Measurements from ENCODE around the gene ZP3.
"Not testable (repeated sequence)": the region's sequence is repeated elsewhere in the genome, so short reads cannot be mapped to it uniquely, and the experiment has no call there.

The ZP3 gene

GRCh38 chr7:76393116-76394031 is 31.4 kb upstream of the ZP3 start:
- Histone ChIP-seq H3K9ac (ENCODE audit: low read length) (peak overlapping the region; percentile 91), H3K4me1 (ENCODE audit: control insufficient read depth, insufficient read depth, low read length) (peaks cover 40% of the 10 kb centered on the region), H3K27me3 (replicated peaks; ENCODE audit: control insufficient read depth, insufficient read depth, low read length) (no peaks in the 10 kb centered on the region), H3K36me3 (ENCODE audit: control insufficient read depth, insufficient read depth, low read length, severe bottlenecking) (no peaks in the 10 kb centered on the region), H3K9me3 (ENCODE audit: control insufficient read depth, low read length) (no peaks in the 10 kb centered on the region), H3K4me3 (ENCODE audit: low read length) (peak overlapping the region; percentile 84)
- peak; percentile 96 for DNase-seq (ENCODE audit: low read depth)

GRCh38 chr7:76394957-76395356 is 29.8 kb upstream of the ZP3 start:
- H3K27me3 ChIP-seq (replicated peaks; ENCODE audit: control insufficient read depth, insufficient read depth, low read length): no peaks in the 10 kb centered on the region
- no peak overlapping the region for H3K9ac ChIP-seq (ENCODE audit: low read length)
- H3K36me3 ChIP-seq (ENCODE audit: control insufficient read depth, insufficient read depth, low read length, severe bottlenecking): no peaks in the 10 kb centered on the region
- no peak overlapping the region for H3K4me3 ChIP-seq (ENCODE audit: low read length)
- H3K9me3 ChIP-seq (ENCODE audit: control insufficient read depth, low read length): no peaks in the 10 kb centered on the region
- H3K4me1 ChIP-seq (ENCODE audit: control insufficient read depth, insufficient read depth, low read length): peaks cover 30% of the 10 kb centered on the region
- peak; percentile 9 for DNase-seq (ENCODE audit: low read depth)

GRCh38 chr7:76395605-76395964 is 29.2 kb upstream of the ZP3 start:
- H3K27me3 ChIP-seq (replicated peaks; ENCODE audit: control insufficient read depth, insufficient read depth, low read length); DNase-seq (ENCODE audit: low read depth); H3K9ac ChIP-seq (ENCODE audit: low read length); H3K4me3 ChIP-seq (ENCODE audit: low read length); H3K36me3 ChIP-seq (ENCODE audit: control insufficient read depth, insufficient read depth, low read length, severe bottlenecking); H3K9me3 ChIP-seq (ENCODE audit: control insufficient read depth, low read length): not testable (repeated sequence)
- peaks cover 30% of the 10 kb centered on the region for H3K4me1 ChIP-seq (ENCODE audit: control insufficient read depth, insufficient read depth, low read length)

GRCh38 chr7:76395965-76396726 is 28.6 kb upstream of the ZP3 start:
- Histone ChIP-seq H3K27me3 (replicated peaks; ENCODE audit: control insufficient read depth, insufficient read depth, low read length) (no peaks in the 10 kb centered on the region), H3K9ac (ENCODE audit: low read length) (no peak overlapping the region), H3K4me1 (ENCODE audit: control insufficient read depth, insufficient read depth, low read length) (peaks cover 30% of the 10 kb centered on the region), H3K9me3 (ENCODE audit: control insufficient read depth, low read length) (no peaks in the 10 kb centered on the region), H3K4me3 (ENCODE audit: low read length) (no peak overlapping the region), H3K36me3 (ENCODE audit: control insufficient read depth, insufficient read depth, low read length, severe bottlenecking) (no peaks in the 10 kb centered on the region)
- no peak for DNase-seq (ENCODE audit: low read depth)

GRCh38 chr7:76396864-76397263 is 27.9 kb upstream of the ZP3 start:
- no peak for DNase-seq (ENCODE audit: low read depth)
- Histone ChIP-seq H3K36me3 (ENCODE audit: control insufficient read depth, insufficient read depth, low read length, severe bottlenecking) (no peaks in the 10 kb centered on the region), H3K4me1 (ENCODE audit: control insufficient read depth, insufficient read depth, low read length) (peaks cover 30% of the 10 kb centered on the region), H3K9ac (ENCODE audit: low read length) (no peak overlapping the region), H3K4me3 (ENCODE audit: low read length) (peak overlapping the region; percentile 79), H3K9me3 (ENCODE audit: control insufficient read depth, low read length) (no peaks in the 10 kb centered on the region), H3K27me3 (replicated peaks; ENCODE audit: control insufficient read depth, insufficient read depth, low read length) (no peaks in the 10 kb centered on the region)

GRCh38 chr7:76397409-76398183 is 27.2 kb upstream of the ZP3 start:
- Histone ChIP-seq H3K4me1 (ENCODE audit: control insufficient read depth, insufficient read depth, low read length) (peaks cover 27% of the 10 kb centered on the region), H3K36me3 (ENCODE audit: control insufficient read depth, insufficient read depth, low read length, severe bottlenecking) (no peaks in the 10 kb centered on the region), H3K9ac (ENCODE audit: low read length) (peak overlapping the region; percentile 72), H3K9me3 (ENCODE audit: control insufficient read depth, low read length) (no peaks in the 10 kb centered on the region), H3K4me3 (ENCODE audit: low read length) (peak overlapping the region; percentile 79), H3K27me3 (replicated peaks; ENCODE audit: control insufficient read depth, insufficient read depth, low read length) (no peaks in the 10 kb centered on the region)
- peak; percentile 16 for DNase-seq (ENCODE audit: low read depth)

- H3K4me3 ChIP-seq (ENCODE audit: low read length): no peak overlapping the region
- no peaks in the 10 kb centered on the region for H3K36me3 ChIP-seq (ENCODE audit: control insufficient read depth, insufficient read depth, low read length, severe bottlenecking)
- no peaks in the 10 kb centered on the region for H3K27me3 ChIP-seq (replicated peaks; ENCODE audit: control insufficient read depth, insufficient read depth, low read length)
- H3K4me1 ChIP-seq (ENCODE audit: control insufficient read depth, insufficient read depth, low read length): peaks cover 14% of the 10 kb centered on the region
- no peak overlapping the region for H3K9ac ChIP-seq (ENCODE audit: low read length)
- DNase-seq (ENCODE audit: low read depth): no peak
- H3K9me3 ChIP-seq (ENCODE audit: control insufficient read depth, low read length): no peaks in the 10 kb centered on the region
Observed at GRCh38 chr7:76400248-76400647, 24.5 kb upstream of the ZP3 start.

- not testable (repeated sequence) for DNase-seq (ENCODE audit: low read depth); H3K36me3 ChIP-seq (ENCODE audit: control insufficient read depth, insufficient read depth, low read length, severe bottlenecking); H3K4me1 ChIP-seq (ENCODE audit: control insufficient read depth, insufficient read depth, low read length)
Observed at GRCh38 chr7:76403097-76403496, 21.7 kb upstream of the ZP3 start.

GRCh38 chr7:76403780-76404494 is 20.8 kb upstream of the ZP3 start:
- DNase-seq (ENCODE audit: low read depth): no peak
- Histone ChIP-seq H3K9ac (ENCODE audit: low read length) (no peak overlapping the region), H3K4me3 (ENCODE audit: low read length) (no peak overlapping the region), H3K4me1 (ENCODE audit: control insufficient read depth, insufficient read depth, low read length) (no peaks in the 10 kb centered on the region), H3K36me3 (ENCODE audit: control insufficient read depth, insufficient read depth, low read length, severe bottlenecking) (no peaks in the 10 kb centered on the region), H3K9me3 (ENCODE audit: control insufficient read depth, low read length) (no peaks in the 10 kb centered on the region), H3K27me3 (replicated peaks; ENCODE audit: control insufficient read depth, insufficient read depth, low read length) (no peaks in the 10 kb centered on the region)

More at GRCh38 chr7:76403097-76403496, 21.7 kb upstream of the ZP3 start:
- H3K9me3 ChIP-seq (ENCODE audit: control insufficient read depth, low read length); H3K27me3 ChIP-seq (replicated peaks; ENCODE audit: control insufficient read depth, insufficient read depth, low read length); H3K9ac ChIP-seq (ENCODE audit: low read length); H3K4me3 ChIP-seq (ENCODE audit: low read length): not testable (repeated sequence)

- H3K27me3 ChIP-seq (replicated peaks; ENCODE audit: control insufficient read depth, insufficient read depth, low read length): no peaks in the 10 kb centered on the region
- H3K4me3 ChIP-seq (ENCODE audit: low read length): no peak overlapping the region
- H3K9me3 ChIP-seq (ENCODE audit: control insufficient read depth, low read length): no peaks in the 10 kb centered on the region
- no peak for DNase-seq (ENCODE audit: low read depth)
- no peaks in the 10 kb centered on the region for H3K4me1 ChIP-seq (ENCODE audit: control insufficient read depth, insufficient read depth, low read length)
- H3K9ac ChIP-seq (ENCODE audit: low read length): no peak overlapping the region
- H3K36me3 ChIP-seq (ENCODE audit: control insufficient read depth, insufficient read depth, low read length, severe bottlenecking): no peaks in the 10 kb centered on the region
Observed at GRCh38 chr7:76405738-76406137, 19.0 kb upstream of the ZP3 start.
